ENCODE results near the gene CSNK1G2.

CSNK1G2 gene

DNA sequence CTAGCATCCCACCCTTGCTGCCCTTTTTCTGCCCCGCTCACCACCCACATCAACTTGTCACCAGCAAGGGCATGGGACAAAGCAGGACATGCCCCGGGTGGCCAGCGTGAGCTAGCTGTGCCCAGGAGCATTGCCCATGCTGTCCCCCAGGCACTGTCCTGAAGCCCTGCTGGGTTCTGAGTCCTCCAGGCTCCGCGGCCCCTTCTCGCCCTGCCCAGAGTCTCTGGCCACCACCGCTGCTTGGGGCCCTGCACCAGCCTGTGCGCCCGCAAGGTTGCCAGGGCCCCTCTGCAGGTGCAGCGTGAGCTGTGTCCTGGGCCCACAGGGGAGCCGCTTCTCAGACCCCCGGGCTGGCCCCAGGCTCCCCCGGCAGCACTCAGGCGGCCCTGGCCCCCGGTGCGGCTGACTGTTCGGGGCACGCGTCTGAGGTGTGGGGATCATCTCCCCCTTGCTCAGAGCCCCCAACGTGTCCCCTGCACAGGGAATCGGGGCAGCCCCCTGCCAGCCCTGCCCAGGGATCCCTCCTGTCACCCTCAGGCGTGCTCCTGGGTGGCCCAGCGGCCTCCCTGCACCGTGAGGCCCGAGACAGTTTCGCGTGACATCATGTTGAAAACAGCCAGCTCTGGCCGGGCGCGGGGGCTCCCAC, 4.1 kb downstream of the CSNK1G2 start:
- DNase-seq, result no peak

DNA sequence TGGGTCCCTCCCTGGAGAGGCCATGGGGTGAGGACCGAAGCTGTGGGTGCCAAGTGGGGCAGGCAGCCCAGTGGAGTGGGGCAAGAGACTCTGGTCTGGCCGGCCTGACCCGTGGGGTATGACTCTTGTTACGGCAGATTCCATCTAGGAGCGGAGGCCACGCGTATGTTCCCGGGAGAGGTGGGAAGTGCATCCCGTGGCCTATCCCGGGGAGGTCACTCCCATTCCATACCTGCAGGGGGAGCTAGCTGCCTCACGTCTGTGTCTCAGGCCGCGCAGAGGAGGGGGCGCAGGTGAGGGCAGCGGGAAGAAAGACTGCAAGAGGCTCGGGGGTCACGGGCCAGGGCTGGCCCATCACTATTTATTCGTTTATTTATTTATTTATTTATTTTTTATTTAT, 4.9 kb downstream of the CSNK1G2 start:
- DNase-seq, result no peak

DNA sequence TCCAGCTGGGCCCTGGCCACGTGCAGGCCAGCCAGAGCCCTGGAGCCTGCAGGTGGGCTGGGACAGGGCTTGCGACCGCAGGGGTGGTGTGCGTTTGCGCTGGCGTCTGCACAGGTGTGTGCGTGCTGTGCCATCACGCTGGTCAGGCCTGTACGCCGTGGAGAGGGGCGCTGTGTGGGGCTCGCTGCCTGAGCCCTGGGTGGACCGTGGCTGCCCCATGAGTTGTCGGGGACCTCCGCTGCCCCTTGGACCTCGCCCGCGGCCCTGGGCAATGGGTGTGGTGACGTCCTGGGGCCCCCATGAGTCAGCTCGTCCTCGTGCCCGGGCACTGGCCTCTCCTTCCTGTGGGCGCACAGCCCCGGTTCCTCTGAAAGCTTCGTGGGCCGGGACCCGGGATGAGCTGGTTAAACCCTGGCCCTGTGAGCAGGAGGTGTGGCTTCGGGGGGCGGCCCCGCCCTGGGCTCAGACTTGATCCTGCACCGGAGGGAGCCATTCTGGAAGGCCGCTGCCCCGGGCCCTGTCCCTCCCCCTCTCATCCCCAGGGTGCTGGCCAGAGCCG, 6.8 kb downstream of the CSNK1G2 start:
- no peak for DNase-seq

DNA sequence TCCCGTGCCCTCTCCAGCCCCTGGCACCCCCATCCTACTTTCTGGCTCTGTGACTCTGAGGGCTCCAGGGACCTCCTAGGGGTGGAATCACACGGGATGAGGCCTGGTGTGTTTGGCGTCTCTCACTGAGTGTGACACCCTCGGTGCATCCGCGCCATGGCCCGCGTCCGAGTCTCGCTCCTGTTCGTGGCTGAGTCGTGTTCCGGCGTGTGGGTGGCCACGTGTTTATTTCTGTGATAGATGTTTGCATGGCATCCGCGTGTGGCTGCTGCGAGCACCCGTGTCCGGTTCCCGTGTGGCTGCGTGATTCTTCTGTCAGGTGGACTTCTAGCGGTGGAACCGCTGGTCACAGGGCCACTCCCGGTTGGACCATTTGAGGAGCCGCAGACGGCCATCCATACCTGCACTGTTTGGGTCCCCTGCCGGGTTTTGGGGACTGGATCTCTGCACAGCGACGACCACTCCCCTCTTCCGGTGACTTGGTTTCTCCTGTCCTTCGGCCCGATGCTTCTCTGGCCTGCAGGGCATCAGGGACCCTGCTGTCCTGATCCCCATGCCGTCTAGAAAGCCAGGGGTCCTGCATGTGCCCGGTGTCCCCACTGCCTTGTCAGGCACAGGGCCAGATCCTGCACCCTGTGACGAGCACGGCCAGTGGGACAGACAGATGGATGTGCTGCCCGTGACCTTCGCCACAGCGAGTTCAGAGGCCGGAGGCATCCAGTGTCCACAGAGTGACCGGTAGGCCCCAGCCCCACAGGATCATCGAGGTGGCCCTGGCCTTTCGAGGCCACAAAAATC, 8.5 kb downstream of the CSNK1G2 start:
- no peak for DNase-seq

DNA sequence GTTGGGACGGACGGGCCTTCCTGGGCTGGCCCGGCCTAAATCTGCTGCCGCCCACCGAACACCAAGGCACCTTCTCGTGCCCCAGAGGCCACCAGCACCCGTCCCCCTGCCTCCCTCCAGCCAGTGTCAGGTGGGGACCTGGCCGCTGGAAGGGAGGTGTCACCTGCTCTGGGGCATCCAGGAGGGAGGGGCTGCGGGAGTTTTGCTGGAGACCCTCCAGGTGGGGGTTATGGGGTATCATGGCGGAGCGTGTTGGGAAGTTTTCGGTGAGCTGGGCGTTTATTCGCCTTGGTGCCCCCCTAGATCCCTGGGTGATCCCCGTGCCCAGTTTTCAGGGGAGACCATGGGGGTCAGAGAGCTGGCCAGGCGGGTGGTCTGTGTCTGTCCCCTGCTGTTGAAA, 9.7 kb downstream of the CSNK1G2 start:
- no peak for DNase-seq

DNA sequence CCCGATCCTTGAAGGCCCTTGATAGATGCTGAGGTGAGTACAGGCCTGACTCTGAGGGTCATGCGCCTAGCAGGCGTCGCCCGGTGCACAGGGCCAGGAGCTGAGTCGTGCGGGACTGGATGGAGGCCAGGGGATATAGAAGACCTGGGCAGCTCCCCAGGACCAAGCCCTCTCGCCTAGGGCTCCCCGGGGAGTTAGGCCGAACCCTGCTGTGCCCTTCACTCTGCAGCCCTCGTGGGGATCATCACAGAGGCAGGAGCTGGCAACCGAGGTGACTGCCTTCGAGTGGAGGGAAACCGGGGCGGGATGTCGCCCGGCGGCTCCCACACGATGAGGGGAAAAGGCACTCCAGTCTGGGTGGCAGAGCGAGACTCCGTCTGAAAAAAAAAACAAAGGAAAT, 11.7 kb downstream of the CSNK1G2 start:
- DNase-seq, result no peak

DNA sequence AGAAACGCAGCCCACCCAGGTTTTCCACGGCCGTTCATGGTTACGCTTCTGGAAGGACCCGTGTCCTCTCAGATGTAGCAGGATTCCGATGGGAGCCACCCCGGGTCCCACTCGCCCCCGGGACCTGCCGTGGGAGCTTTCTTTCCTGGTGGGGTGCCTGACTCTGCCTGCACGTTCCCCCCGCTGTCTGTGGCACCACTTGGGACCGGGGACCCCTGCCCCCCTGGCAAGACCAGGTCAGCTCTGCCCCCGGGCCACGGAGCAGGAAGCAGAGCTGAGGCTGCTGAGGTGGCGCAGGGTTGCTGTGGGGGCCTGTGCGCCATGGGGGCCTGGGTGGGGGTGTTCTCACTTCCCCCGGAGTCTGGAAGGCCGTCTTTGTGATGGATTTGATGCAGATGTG, 12.1 kb downstream of the CSNK1G2 start:
- DNase-seq, result no peak

DNA sequence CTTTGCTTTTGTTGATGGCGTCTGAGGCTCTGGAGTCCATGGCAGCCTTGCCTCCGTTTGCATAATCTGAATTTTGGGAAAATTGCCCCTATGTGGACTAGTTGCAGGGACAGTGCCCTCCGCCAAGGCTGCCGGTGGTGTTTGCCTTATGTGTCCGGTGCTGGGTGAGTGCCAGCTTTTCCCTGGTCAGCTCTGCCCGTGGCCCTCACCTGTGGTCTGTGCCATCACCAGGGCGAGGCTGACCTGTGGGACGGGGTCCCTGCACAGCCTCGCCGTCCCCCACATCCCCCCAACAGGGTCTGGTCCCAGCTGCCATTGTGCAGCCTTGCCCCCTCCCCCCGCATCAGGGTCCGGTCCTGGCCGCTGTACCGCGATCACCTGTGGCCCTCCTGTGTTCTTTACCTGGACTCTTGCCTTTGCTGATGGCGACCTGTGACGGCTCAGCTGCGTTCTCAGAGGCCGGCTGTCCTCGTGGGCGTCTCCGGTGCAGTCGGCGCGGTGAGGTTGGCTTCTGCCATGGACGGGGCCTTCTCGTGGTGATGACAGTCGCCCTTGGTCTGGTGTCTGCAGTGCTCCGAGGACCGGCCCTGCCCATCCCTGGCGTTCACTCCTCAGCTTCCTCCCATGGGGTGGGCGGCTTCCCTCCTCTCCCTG, 12.6 kb downstream of the CSNK1G2 start:
- DNase-seq, result no peak

DNA sequence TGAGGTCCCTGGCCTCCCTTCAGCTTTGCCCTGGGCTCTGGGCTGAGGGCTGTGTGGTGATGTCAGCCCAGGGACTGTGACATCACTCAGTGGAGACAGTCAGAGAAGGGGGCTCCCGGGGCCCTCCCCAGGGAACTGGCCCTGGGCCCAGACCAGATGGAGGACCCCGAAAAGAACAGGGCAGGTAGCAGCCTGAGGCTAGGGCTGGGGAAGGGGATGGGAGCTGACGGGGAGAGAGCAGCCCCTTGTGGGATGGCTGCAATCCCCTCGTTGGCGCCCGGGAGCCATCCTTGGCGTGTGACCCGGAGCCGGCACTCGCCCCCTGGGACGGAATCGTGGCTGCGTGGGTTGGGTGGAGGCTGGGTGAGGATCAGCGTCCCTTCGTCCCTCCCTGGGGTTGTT, 13.6 kb downstream of the CSNK1G2 start:
- DNase-seq, result no peak

DNA sequence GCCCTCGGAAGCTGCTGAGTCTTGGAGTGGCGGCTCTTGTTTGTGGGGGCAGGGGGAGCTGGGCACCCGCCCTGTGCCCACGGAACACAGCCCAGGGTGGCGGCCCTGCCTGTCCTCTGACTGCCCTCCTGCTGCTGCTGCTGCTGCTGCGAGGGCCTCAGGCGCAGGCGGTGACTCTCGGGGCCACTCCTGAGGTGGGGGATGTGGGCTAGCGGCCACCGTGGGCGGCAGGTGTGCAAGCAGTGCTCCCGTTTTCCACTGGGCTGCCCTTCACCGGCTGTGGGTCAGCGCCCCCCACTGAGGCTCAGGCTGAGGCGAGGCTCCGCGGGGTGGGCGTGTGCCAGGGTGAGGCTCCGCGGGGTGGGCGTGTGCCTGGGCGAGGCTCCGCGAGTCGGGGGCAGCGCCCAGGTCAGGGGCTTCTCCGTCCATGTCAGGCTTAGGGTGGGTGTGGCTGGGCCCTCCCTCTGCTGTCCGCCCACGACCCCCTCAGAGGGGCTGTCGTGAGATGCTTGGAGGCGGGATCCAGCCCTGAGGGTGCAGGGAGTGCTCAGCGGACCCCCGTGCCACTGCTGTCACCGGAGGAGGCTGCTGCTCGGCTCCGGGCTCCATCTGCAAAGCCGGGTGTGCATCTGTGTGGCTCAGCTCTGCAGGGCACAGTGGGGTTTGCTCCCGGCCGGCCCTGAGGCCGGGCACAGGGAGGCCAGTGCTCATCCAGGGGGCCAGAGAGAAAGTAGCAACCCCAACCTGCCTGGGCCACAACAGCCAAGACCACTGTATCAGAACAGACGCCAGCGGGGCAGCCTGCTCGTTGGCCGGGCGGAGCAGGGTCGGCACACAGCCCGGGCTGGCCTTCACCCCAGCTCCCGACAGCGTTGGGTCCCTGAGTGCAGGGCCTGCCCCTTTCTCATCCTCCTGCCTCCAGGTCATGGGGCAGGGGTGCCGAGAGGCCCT, 14.5 kb downstream of the CSNK1G2 start:
- no peak for DNase-seq

DNA sequence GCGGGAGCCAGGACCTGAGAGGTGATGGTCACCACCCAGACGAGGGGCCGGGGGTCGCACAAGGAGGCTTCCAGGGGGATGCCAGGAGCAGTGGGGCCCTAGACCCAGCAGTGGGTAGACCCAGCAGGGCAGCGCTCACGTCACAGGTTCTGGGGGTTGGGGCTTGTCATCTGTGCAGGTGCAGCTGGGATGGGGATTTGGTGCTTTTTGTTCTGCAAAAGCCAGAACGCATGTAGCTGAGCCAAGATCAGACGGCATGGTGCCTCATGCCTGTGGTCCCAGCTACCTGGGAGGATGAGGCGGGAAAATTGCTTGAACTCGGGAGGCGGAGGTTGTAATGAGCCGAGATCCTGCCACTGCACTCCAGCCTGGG, 15.1 kb downstream of the CSNK1G2 start:
- no peak for DNase-seq

DNA sequence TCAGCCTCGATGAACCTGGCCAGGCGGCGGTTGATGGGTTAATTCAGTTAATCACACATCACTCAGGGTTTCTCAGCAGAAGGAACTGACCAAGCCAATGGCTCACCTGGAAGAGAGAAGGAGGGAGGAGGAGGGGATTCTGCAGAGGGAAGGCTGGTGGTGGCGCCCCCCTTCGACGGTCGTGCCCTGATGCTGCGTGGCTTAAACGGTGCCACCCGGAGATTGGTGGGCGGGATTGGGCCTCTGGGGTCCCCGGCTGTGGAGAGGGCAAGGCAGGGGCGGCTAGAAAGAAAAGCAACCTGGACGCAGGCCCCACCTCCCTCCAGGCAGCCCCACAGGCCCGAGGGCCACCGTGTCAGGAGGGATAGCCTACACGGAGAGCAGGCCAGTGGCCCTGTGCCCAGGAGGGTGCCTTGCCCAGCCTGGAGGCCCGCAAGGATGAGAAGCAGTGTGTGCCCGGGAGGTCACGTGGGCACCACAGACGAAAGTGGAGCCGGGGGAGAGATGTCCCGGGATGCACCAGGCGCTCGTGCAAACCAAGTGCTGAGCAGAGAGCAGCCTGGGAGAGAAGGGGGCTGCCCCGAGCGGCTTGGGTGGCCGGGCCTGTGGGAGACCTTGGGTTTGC, 16.0 kb downstream of the CSNK1G2 start:
- no peak for DNase-seq

DNA sequence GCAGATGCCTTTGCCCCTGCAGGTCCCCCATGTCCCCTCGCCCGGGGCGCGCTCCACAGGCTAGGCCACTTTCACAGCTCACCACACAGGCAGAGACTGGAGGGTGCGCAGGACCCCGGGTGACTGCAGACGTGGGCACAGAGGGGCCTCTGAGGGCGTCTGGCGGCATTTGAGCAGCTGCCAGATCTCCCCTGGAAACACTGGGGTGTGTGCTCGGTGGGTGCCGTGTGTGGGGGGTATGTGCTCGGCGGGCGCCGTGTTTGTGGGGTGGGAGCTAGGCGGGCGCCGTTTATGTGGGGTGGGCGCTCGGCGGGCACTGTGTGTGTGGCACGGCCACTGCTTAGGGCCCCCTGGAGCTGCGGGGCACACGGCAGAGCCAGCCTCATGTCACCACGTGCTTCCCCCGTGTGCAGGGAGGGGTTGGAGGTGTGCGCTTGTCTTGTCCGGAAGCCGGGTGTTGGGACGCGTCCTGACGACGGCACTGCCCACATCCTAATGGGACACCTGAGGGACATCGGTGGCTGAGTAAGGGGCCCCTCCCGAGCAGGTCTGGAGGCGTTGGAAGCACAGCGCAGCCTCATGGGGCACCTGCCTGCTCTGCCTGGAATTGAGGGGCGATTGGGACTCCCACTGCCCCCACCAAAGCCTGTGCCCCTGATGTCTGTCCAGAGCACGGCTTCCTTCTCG, 16.7 kb downstream of the CSNK1G2 start:
- no peak for DNase-seq

DNA sequence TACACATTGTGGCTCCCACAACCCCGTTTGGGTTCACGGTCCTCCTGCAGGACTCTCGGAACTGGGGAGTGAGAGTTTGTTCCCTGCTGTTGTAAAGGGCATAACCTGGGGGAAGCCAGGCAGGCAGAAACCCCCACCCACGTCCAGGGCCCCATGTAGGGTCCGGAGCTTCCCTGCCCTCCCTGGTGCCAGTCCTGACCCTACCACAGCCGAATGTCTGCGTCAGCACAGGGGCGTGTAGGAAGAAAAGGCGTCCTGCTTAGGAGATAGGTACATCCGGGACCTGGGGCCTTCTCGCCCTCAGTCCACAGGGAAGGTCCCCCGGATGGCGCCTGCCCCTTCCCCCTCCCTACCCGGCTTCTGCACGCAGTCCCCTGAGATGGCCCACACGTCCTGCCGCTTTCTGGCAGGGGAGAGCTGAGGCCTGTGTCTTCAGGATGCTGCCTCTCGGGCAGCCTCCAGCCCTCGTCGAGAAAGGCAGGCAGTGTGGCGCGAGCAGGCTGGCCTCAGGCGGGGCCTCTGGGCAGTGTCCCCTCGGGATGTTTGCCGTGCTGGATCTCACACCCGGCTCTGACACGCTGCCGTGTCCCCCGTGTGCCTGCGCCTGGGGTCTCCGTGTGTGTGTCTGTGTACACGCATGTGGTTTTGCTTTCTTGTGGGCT, 19.1 kb downstream of the CSNK1G2 start:
- no peak for DNase-seq

DNA sequence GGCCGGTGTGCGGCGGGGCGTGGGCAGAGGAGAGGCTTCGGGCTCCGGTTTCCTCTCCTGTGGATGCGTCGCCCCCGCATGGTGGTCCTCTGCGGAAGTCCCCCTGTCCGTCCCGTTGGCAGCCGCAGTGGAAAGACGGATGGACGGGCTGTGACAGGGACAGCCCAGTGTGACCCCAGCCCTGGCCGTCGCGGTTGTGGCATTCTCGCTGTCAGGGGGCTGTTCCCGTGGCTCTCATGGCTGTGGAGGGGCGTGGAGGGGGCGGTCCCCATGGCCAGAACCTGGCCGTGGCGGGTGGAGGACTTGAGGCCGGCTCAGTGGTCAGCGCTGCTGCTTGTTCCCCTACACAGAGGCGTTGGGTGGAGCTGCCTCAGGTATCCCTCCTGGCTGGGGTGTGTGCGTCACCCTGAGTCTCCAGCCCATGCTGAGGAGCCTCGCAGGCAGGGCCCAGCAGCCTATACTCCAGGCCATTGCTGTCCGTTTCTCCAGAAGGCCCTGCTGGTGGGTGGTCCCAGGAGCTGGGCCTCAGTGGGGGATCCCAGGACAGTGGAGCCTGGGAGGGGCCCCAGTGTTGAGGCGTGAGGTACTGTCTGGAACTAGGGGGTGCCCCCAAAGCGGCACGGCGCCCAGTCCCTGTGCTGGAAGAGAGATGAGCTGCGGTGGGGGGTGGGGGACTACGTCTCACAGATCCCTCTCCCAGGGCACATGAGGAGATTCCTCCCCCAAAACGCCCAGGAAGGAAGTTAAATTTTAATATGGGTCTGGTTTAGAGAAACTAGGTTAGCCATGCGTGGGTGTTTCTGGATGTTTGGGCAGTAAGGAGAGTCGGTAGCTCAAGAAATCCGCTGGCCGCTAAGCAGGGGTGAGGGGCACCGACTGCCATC, 20.3 kb downstream of the CSNK1G2 start:
- DNase-seq, result no peak

DNA sequence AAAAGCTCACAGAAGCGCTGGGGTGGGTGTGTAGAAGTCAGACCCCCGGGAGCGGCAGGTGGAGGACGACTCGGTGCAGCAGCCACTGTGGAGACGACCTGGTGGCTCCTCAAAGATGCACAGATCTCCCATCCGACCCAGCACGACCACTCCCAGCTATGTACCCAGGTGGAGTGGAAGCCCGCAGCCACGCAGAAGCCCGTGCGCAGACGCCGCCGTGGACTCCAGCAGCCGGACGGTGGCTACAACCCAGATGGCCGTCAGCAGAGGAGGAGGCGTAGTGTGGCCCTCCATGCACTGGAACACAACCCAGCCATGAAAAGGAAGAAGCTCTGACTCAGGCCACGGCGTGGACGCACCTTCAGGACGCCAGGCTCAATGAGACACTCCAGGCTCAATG, 21.7 kb downstream of the CSNK1G2 start:
- DNase-seq, result no peak

DNA sequence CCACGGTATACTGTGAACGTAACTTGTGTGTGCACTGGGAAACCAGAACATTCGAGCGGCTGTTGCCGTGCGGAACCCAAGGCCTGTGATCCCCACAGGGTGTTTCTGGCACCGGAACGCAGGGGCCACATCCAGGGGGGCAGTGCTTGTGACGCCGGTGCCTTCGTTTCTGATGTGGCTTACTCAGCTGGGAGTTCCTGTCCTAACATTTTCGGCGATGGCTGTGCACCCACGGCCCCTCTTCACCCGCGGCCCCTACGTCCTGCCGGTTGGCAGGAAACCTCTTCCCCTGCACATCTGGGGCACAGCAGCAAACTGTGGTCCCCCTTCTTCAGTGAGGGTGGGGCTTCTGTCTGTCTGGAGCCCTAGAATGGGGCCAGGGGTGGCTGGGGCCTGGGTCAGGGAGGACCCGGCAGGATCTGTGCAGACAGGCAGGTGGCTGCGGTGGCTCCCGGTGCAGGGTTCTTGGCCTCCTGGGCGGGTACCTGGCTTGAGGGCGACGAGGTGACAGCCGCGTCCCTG, 26.2 kb downstream of the CSNK1G2 start:
- no peak for DNase-seq

DNA sequence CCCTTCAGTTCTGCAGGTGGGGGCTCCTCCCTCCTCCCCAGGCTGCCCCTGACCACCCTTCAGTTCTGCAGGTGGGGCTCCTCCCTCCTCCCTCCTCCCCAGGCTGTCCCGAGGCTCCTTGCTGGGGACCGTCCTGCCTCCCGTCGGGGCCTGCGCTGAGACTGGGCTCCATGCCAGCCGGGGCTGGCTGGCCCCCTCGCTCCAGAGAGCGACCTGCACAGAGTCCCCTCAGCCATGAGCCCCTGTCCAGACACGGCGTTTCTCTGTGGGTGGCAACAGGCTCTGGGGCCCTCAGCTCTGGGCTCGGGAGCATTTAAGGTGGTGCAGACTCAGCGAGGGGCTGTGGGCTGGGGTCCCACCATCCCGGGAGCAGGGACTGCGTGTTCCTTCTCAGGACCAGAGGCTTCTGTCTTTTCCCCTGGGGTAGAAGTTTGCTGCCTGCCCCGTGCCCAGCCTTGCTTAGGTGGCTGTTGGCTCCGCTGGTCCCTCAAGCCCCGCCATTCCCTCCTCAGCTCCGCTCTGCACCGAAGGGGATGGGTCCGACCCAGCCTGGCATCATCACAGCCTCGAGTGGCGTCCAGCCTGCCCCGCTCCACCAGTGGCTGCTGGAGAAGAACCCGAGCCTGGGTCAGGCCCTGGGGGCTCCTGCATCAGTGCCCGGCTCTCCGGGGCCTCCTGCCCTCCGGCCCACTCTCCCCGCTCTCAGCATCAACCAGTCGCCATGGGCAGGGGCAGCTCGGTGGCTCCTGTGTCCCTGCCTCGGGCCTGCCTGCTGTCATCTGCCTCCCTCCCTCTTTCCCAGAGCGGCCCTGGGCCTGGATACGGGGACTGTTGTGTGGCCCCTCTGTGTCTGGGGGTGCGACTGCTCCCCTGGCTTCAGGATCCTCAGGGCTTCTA, 27.6 kb downstream of the CSNK1G2 start:
- DNase-seq, result no peak

Data from stimulated activated naive CD4-positive, alpha-beta T cell treated with Interleukin-2 at 50 U/mL for 16 hours (primary cell).